ENCODE data around the gene MOV10L1. TPM values are rescaled to one million over a fixed set of nuclear protein-coding genes. Genes with fewer than 3 reads are reported as not detected.

MOV10L1 gene
- total and polyA plus RNA-seq, 4 donors, result 0.27 to 11.9 (median 0.43) TPM

DNA sequence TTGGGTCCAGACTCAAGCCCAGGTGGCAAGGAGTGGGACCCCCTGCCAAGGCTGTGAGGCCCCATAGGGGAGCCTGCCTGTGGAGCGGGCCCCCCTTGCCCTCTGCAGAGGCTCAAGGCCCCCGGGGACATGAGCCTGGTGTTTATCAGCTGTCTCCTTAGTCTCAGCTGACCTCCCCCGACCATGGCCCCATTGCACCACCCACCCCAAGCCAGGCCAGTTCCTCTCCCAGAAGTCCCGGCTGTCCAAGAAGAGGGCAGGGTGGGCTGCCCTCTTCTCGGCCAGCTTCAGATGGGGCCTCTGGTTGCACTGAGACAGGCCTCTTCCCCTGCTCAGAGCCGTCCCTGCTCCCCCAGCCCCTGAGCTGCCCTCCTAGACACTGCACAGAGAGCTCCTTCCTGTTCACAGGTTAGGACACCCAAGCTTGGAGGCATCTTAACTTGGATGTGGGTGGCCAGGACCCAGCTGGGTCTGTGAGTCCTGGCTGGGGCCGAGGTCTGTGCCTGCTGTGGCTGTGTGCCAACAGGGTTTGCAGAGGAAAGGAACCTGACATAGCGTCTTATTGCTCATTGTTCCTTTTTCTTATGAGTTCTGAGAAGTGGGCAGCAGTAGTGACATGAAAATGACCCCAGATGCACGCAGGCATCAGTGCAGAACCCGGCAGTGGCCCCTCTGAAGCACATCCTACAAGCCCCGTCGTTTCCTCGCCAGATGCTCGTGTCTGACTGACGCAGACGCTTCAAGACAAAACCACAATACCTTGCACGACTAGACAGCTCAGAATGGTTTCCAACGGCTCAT is 101.3 kb downstream of the MOV10L1 start:
- ATAC-seq (ENCODE audit: insufficient read depth, low FRiP score) (no peak), DNase-seq (no peak)
- Histone ChIP-seq H3K27ac (ENCODE audit: low read depth in 1 of 2, low read length in 1 of 2) (peak overlapping the region; percentile 43 to 95), H3K27me3 (ENCODE audit: control insufficient read depth in 3 of 3, insufficient read depth in 3 of 3, low read length in 2 of 3) (no peaks in the 10 kb centered on the region), H3K36me3 (ENCODE audit: control insufficient read depth in 4 of 4, insufficient read depth in 4 of 4, low read length in 4 of 4) (peaks cover 0 to 25% (median 7%) of the 10 kb centered on the region in 4 donors), H3K4me1 (ENCODE audit: control insufficient read depth in 5 of 5, insufficient read depth in 5 of 5, low read length in 5 of 5) (peaks cover 2 to 25% (median 16%) of the 10 kb centered on the region in 5 donors), H3K4me3 (peak overlapping the region; percentile 36), H3K9ac (ENCODE audit: insufficient read depth in 1 of 2, low read length in 2 of 2) (no peak overlapping the region), H3K9me3 (ENCODE audit: control insufficient read depth in 4 of 4, insufficient read depth in 3 of 4, low read length in 3 of 4) (no peaks in the 10 kb centered on the region)
- TF ChIP-seq, protein P1, sequence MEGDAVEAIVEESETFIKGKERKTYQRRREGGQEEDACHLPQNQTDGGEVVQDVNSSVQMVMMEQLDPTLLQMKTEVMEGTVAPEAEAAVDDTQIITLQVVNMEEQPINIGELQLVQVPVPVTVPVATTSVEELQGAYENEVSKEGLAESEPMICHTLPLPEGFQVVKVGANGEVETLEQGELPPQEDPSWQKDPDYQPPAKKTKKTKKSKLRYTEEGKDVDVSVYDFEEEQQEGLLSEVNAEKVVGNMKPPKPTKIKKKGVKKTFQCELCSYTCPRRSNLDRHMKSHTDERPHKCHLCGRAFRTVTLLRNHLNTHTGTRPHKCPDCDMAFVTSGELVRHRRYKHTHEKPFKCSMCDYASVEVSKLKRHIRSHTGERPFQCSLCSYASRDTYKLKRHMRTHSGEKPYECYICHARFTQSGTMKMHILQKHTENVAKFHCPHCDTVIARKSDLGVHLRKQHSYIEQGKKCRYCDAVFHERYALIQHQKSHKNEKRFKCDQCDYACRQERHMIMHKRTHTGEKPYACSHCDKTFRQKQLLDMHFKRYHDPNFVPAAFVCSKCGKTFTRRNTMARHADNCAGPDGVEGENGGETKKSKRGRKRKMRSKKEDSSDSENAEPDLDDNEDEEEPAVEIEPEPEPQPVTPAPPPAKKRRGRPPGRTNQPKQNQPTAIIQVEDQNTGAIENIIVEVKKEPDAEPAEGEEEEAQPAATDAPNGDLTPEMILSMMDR (IDR thresholded peaks at IDR 0.05; ENCODE audit: control extremely low read depth, extremely low read depth), result no peak
- 22 to 46% methylated on average over 18 of the region's 18 CpGs for WGBS, 2 donors

DNA sequence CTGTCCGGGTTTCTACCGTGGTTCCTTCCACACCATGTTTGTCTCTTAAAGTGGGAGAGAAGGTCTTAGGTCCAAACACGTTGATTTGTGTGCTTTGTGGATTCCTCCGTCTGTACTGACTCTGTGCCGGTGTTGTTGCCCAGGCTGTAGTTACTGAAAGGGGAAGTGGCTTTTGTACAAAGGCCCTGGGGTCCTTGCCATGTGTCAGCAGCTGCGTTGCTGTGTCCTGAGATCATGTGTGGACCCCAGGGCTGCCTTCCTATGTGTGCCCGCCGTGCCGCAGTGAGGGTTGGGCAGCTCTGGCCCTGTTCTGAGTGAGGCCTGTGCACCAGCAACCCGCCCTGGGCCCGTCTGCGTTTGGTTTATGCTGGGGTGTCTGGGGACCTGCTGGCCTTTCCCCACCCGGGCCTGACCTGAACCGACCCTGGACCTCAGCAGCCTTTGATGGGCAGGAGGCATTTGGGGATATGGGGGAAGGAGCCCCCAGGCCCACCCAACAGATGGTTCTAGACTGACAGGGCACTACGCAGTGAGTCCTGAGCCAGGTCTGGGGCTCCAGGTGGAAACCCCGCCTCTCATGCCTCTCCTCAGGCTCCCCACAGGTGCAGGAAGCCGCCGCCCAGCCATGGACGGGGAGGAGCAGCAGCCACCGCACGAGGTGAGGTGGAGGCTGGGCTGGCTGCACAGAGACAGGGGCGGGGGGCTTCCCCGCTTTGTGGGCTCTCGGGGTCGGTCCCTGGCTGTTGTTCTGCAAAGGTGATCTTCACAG is 102.8 kb downstream of the MOV10L1 start:
- Histone ChIP-seq H3K27me3 (ENCODE audit: control insufficient read depth in 3 of 3, insufficient read depth in 3 of 3, low read length in 2 of 3) (no peaks in the 10 kb centered on the region), H3K27ac (ENCODE audit: low read depth in 1 of 2, low read length in 1 of 2) (peak overlapping the region in 1 of 2 donors; percentile 35), H3K4me3 (no peak overlapping the region), H3K4me1 (ENCODE audit: control insufficient read depth in 5 of 5, insufficient read depth in 5 of 5, low read length in 5 of 5) (peaks cover 2 to 25% (median 16%) of the 10 kb centered on the region in 5 donors), H3K9ac (ENCODE audit: insufficient read depth in 1 of 2, low read length in 2 of 2) (no peak overlapping the region), H3K36me3 (ENCODE audit: control insufficient read depth in 4 of 4, insufficient read depth in 4 of 4, low read length in 4 of 4) (peaks cover 0 to 37% (median 7%) of the 10 kb centered on the region in 4 donors), H3K9me3 (ENCODE audit: control insufficient read depth in 4 of 4, insufficient read depth in 3 of 4, low read length in 3 of 4) (no peaks in the 10 kb centered on the region)
- ATAC-seq (ENCODE audit: insufficient read depth, low FRiP score), result no peak
- TF ChIP-seq, protein P1 (IDR thresholded peaks at IDR 0.05; ENCODE audit: control extremely low read depth, extremely low read depth), result no peak
- WGBS, 2 donors, result 58 to 70% methylated on average over 25 of the region's 25 CpGs
- no peak for DNase-seq

DNA sequence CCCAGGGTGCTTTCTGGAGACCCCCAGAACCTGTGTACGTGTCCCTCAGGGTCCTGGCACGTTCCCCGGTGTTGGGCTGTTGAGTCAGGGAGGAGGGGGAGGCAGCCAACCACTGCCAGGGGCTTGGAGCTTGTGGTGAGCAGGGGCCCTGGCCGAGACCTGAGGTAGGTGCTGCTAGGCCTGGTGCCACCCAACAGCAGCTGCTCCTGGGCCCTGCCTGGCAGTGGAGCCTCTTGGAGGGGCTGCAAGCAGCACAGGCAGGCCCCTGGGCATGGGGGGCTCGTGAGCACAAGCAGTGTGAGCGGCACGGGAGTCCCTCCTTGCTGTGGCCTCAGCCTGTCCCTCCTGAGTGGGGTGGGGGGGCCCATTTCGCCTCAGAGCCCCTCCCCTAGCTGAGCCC is 103.8 kb downstream of the MOV10L1 start:
- 91 to 95% methylated on average over 6 to 8 of the region's 8 CpGs for WGBS, 2 donors
- no peak overlapping the region for H3K9ac ChIP-seq (ENCODE audit: insufficient read depth in 1 of 2, low read length in 2 of 2)
- TF ChIP-seq, protein P1 (IDR thresholded peaks at IDR 0.05; ENCODE audit: control extremely low read depth, extremely low read depth), result no peak
- ATAC-seq (ENCODE audit: insufficient read depth, low FRiP score) (no peak), DNase-seq (no peak)
- H3K4me1 ChIP-seq (ENCODE audit: control insufficient read depth in 5 of 5, insufficient read depth in 5 of 5, low read length in 5 of 5), result peaks cover 2 to 25% (median 16%) of the 10 kb centered on the region in 5 donors
- H3K27me3 ChIP-seq (ENCODE audit: control insufficient read depth in 3 of 3, insufficient read depth in 3 of 3, low read length in 2 of 3), result no peaks in the 10 kb centered on the region
- no peak overlapping the region for H3K4me3 ChIP-seq
- H3K27ac ChIP-seq (ENCODE audit: low read depth in 1 of 2, low read length in 1 of 2), result no peak overlapping the region
- no peaks in the 10 kb centered on the region for H3K9me3 ChIP-seq (ENCODE audit: control insufficient read depth in 4 of 4, insufficient read depth in 3 of 4, low read length in 3 of 4)
- peaks cover 2 to 47% (median 8%) of the 10 kb centered on the region in 4 donors for H3K36me3 ChIP-seq (ENCODE audit: control insufficient read depth in 4 of 4, insufficient read depth in 4 of 4, low read length in 4 of 4)
